ENCODE measurements around the gene FIGNL2.

DNA sequence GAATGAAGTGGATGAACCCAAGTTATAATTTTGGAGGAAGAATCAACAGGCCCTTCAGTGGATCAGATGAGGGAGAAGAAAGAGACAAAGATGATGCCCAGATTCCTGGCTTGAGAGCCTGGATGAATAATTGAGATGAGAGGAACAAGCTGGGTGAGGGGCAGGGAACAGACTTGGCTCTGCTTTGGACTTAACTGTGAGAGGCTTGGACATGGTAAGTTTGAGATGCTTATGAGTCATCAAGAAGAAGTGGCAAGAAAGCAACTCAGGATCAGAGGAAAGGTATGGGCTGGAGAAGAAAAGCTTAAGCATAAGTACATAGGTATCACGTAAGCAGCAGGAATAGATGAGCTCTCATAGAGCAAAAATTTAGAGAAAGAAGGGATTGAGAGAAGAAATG, 55.3 kb downstream of the FIGNL2 start:
- TF ChIP-seq, protein P1, sequence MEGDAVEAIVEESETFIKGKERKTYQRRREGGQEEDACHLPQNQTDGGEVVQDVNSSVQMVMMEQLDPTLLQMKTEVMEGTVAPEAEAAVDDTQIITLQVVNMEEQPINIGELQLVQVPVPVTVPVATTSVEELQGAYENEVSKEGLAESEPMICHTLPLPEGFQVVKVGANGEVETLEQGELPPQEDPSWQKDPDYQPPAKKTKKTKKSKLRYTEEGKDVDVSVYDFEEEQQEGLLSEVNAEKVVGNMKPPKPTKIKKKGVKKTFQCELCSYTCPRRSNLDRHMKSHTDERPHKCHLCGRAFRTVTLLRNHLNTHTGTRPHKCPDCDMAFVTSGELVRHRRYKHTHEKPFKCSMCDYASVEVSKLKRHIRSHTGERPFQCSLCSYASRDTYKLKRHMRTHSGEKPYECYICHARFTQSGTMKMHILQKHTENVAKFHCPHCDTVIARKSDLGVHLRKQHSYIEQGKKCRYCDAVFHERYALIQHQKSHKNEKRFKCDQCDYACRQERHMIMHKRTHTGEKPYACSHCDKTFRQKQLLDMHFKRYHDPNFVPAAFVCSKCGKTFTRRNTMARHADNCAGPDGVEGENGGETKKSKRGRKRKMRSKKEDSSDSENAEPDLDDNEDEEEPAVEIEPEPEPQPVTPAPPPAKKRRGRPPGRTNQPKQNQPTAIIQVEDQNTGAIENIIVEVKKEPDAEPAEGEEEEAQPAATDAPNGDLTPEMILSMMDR (IDR thresholded peaks at IDR 0.05): no peak
- TF ChIP-seq POLR2AphosphoS5 (IDR thresholded peaks at IDR 0.05): no peak
